Karpas-422 (cell line): Measurements from ENCODE around the gene NEK10. TPM values are rescaled to one million over a fixed set of nuclear protein-coding genes. Genes with fewer than 3 reads are reported as not detected.
"Not testable (repeated sequence)": the region's sequence is repeated elsewhere in the genome, so short reads cannot be mapped to it uniquely, and the experiment has no call there.

Experiments used
- DNase-seq: peaks from one replicate; pipeline ENCODE4 v3.0.0-alpha.2; 2015
- H2AFZ ChIP-seq: fragments of 200-600 bp; sonication (generic); 2 replicates; pipeline ENCODE4 v1.6.1; 2014; ENCODE audit warnings: antibody characterized with exemption, low read length, mixed read lengths
- H3K27ac ChIP-seq: fragments of 200-600 bp; sonication (generic); 2 replicates; pipeline ENCODE4 v1.5.1; 2014; ENCODE audit warnings: mild to moderate bottlenecking, low read length, moderate library complexity
- H3K27me3 ChIP-seq: fragments of 200-600 bp; sonication (generic); 2 replicates; pipeline ENCODE4 v1.6.1; 2014; ENCODE audit warnings: low read length, mixed read lengths
- H3K36me3 ChIP-seq: fragments of 200-600 bp; sonication (generic); 2 replicates; pipeline ENCODE4 v1.6.1; 2014; ENCODE audit warnings: low read length, mixed read lengths; ENCODE audit not compliant: insufficient read depth
- H3K4me1 ChIP-seq: fragments of 200-600 bp; sonication (generic); 2 replicates; pipeline ENCODE4 v1.6.1; 2014; ENCODE audit warnings: mild to moderate bottlenecking, low read length, mixed read lengths
- H3K4me2 ChIP-seq: fragments of 200-600 bp; sonication (generic); 2 replicates; pipeline ENCODE4 v1.6.1; 2014; ENCODE audit warnings: low read length, low read depth, mild to moderate bottlenecking; ENCODE audit not compliant: poor library complexity, severe bottlenecking
- H3K4me3 ChIP-seq: fragments of 200-600 bp; sonication (generic); 2 replicates; pipeline ENCODE4 v1.5.1; 2014; ENCODE audit warnings: mild to moderate bottlenecking, antibody characterized with exemption, low read length, mixed read lengths
- H3K79me2 ChIP-seq: fragments of 200-600 bp; sonication (generic); 2 replicates; pipeline ENCODE4 v1.6.1; 2014; ENCODE audit warnings: mild to moderate bottlenecking, low read length, mixed read lengths
- H3K9ac ChIP-seq: fragments of 200-600 bp; sonication (generic); 2 replicates; pipeline ENCODE4 v1.6.0; 2014; ENCODE audit warnings: low read length
- H3K9me2 ChIP-seq: fragments of 200-600 bp; sonication (generic), shearing (Covaris generic); replicated peaks from 2 replicates; pipeline ENCODE4 v1.6.0; 2014; ENCODE audit warnings: mild to moderate bottlenecking, low read length, moderate library complexity; ENCODE audit not compliant: insufficient read depth
- H3K9me3 ChIP-seq: fragments of 300-700, 200-600 bp; sonication (generic); 2 replicates; pipeline ENCODE4 v1.6.1; 2014; ENCODE audit warnings: low read length, mixed read lengths
- H4K20me1 ChIP-seq: fragments of 200-600 bp; sonication (generic); 2 replicates; pipeline ENCODE4 v1.6.1; 2014; ENCODE audit warnings: mild to moderate bottlenecking, antibody characterized with exemption, low read length, low read depth; ENCODE audit not compliant: insufficient read depth
- total RNA-seq: library from RNA; depleted of rRNA; stranded (reverse); fragments of >200 nt; shearing (Covaris generic); gene quantifications from 2 replicates; pipeline ENCODE4 v1.2.3, GENCODE V29; 2014; ENCODE audit warnings: low replicate concordance; rRNA removed

Gene NEK10, protein sequence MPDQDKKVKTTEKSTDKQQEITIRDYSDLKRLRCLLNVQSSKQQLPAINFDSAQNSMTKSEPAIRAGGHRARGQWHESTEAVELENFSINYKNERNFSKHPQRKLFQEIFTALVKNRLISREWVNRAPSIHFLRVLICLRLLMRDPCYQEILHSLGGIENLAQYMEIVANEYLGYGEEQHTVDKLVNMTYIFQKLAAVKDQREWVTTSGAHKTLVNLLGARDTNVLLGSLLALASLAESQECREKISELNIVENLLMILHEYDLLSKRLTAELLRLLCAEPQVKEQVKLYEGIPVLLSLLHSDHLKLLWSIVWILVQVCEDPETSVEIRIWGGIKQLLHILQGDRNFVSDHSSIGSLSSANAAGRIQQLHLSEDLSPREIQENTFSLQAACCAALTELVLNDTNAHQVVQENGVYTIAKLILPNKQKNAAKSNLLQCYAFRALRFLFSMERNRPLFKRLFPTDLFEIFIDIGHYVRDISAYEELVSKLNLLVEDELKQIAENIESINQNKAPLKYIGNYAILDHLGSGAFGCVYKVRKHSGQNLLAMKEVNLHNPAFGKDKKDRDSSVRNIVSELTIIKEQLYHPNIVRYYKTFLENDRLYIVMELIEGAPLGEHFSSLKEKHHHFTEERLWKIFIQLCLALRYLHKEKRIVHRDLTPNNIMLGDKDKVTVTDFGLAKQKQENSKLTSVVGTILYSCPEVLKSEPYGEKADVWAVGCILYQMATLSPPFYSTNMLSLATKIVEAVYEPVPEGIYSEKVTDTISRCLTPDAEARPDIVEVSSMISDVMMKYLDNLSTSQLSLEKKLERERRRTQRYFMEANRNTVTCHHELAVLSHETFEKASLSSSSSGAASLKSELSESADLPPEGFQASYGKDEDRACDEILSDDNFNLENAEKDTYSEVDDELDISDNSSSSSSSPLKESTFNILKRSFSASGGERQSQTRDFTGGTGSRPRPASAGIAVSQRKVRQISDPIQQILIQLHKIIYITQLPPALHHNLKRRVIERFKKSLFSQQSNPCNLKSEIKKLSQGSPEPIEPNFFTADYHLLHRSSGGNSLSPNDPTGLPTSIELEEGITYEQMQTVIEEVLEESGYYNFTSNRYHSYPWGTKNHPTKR
- total RNA-seq: 0.34 and 0.72 TPM in 2 replicates

DNA sequence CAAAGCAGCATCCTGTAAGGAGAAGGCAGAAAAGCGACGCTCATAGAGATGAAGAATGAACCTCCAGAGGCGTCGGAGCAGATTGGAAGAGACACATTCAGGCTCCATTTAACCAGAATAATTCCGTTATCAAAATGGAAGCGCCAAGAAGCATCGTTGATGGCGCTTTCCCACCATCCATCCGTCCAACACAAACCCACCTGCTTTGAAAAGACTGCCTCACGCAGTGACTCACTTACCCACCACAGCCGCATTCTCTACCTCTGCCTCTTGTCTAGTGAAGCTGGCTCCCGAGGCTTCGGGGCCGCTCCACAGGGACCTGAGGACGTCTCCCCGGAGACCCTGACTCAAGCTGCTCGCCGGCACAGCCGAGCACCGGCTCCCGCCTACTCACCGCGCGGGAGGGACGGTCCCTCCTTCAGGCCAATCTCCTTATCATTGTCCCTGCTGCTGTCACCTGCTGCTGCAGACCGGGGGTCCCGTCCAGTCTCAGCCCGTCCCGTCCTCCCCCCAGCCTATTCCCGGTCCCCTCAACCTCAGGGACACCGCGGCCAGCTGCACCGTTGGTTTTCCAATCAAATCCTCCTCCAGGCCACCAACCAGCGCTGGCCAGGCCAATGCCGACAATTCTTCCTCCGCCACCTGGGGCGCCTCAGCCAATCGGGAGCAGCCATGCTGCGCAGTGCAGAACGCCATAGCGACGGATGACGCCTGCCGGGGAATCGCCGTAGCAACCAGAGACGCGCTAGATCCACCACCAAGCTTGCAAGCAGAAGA is at the start of gene NEK10:
TSS of gene NEK10 (minus strand) at position 553 of the 777 bp plus-strand sequence. CDS start 16,501 bp downstream, outside the sequence.
- no peaks in the 10 kb centered on the region for H3K9me2 ChIP-seq
- H4K20me1 ChIP-seq: peaks cover 3% of the 10 kb centered on the region; the same call in 1 of the 2 replicates
- 0 out of 2 replicates have a peak, but pooled peaks cover 2% of the 10 kb centered on the region for H3K36me3 ChIP-seq
- H2AFZ ChIP-seq: no peak within 1 kb of the TSS
- H3K27ac ChIP-seq: no peak within 1 kb of the TSS
- no peaks in the 10 kb centered on the region for H3K27me3 ChIP-seq
- DNase-seq: peak; percentile 73
- H3K4me2 ChIP-seq: no peak within 1 kb of the TSS
- no peaks in the 10 kb centered on the region for H3K79me2 ChIP-seq
- H3K9ac ChIP-seq: no peak within 1 kb of the TSS
- no peaks in the 10 kb centered on the region for H3K9me3 ChIP-seq
- no peak within 1 kb of the TSS for H3K4me3 ChIP-seq
- H3K4me1 ChIP-seq: no peaks in the 10 kb centered on the region

DNA sequence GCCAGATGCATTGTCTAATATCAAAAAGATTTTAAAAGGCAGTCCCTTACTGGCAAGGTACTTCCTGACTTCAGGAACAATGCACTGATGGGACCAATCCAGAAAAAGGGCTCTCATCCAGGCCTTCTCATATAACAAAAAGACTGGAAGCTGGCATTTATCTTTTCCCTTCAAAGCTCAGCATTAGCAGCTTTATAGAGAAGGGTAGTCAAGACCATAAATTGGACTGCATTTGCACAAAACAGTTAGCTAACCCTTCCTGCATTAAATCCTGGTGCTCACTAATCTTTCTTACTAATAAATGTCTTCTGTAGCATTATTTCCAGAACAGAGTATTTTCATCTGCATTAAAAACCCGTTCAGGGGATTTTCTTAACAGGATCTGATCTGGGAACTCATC is 46.0 kb upstream of the NEK10 start:
- DNase-seq: no peak
- Histone ChIP-seq H3K4me1 (peaks cover 3% of the 10 kb centered on the region; the same call in 1 of the 2 replicates), H3K27me3 (no peaks in the 10 kb centered on the region), H3K4me3 (no peak overlapping the region), H4K20me1 (no peaks in the 10 kb centered on the region), H2AFZ (no peak overlapping the region), H3K9me2 (no peaks in the 10 kb centered on the region), H3K4me2 (no peak overlapping the region), H3K79me2 (peaks cover 60% of the 10 kb centered on the region), H3K27ac (no peak overlapping the region), H3K9me3 (no peaks in the 10 kb centered on the region), H3K36me3 (peaks cover 57% of the 10 kb centered on the region; the same call in 1 of the 2 replicates), H3K9ac (no peak overlapping the region)

DNA sequence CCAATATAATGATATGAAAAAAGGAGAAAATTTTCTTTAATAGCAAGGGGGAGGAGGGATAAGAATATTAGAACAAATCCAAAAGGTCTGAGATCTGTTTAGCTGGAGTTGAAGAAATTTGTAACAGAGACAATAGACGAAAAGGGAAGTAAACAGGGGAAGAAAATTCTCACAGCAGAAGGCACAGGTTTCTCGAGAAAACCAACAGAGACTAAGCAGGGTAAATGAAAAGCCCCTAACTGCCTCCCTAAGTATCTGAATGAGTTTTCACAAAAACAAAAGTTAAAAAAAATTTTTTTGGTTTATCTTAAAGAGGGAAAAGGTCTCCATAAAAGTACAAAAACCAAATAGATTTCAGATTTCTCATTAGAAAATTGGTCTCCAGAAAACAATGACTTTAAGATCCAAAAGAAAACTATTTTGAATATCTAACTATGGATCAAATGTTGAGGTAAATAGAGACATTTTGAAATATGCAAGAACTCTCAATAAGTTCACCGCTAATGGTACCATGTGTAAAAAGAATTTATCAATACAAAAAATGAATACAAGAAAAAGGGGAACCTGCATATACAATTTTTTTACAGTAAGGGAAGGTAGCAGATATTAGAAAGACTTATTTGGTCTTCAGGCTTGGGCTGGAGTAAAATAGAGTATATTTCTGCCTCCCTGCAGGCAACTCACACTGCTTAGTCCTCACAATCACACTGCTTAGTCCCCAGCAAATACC is 23.9 kb upstream of the NEK10 start:
- Histone ChIP-seq H3K36me3 (peaks cover 49% of the 10 kb centered on the region; the same call in 1 of the 2 replicates), H3K4me1 (no peaks in the 10 kb centered on the region), H3K9ac (no peak overlapping the region), H3K4me3 (no peak overlapping the region), H3K9me2 (no peaks in the 10 kb centered on the region), H3K9me3 (no peaks in the 10 kb centered on the region), H4K20me1 (no peaks in the 10 kb centered on the region), H2AFZ (no peak overlapping the region), H3K27ac (no peak overlapping the region), H3K27me3 (no peaks in the 10 kb centered on the region), H3K79me2 (peaks cover 12% of the 10 kb centered on the region), H3K4me2 (no peak overlapping the region)
- DNase-seq: no peak

DNA sequence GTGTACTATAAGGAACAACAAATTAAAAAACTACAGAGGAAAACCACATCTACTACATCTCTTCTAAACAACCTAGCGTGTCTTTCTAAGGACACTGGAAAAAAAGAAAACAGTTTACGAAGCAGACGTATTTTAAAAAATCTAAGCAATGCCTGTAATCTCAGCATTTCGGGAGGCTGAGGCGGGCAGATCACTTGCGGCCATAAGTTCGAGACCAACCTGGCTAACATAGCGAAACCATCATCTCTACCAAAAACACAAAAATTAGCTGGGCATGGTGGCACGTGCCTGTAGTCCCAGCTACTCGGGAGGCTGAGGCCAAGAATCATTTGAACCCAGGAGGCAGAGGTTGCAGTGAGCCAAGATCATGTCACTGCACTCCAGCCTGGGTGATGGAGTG is 23.2 kb upstream of the NEK10 start:
- H3K9ac ChIP-seq, H2AFZ ChIP-seq, H3K27ac ChIP-seq, H3K27me3 ChIP-seq, H3K4me2 ChIP-seq, H3K4me3 ChIP-seq, H3K9me2 ChIP-seq, H3K9me3 ChIP-seq, H4K20me1 ChIP-seq, H3K4me1 ChIP-seq, DNase-seq: not testable (repeated sequence)
- peaks cover 15% of the 10 kb centered on the region for H3K79me2 ChIP-seq
- H3K36me3 ChIP-seq: peaks cover 49% of the 10 kb centered on the region; the same call in 1 of the 2 replicates

DNA sequence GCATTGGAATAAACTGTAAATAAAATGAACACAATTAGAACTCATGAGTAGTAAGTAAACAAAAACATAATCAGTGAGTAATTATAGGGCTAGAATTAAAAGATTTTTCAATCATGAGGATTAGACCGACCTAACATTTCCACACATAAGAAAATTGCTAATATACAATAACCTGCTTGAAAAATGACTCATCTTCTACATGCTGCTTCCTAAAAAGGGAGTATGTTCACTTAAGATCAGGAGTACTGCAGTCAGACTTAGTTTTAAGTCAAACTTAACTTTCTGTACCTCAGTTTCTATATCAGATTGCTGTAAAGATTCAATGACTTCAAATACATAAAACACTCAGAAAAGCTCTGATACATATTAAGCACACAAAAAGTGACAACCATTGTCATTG is 22.6 kb upstream of the NEK10 start:
- H2AFZ ChIP-seq: no peak overlapping the region
- H3K9me3 ChIP-seq: no peaks in the 10 kb centered on the region
- no peaks in the 10 kb centered on the region for H3K9me2 ChIP-seq
- H3K4me1 ChIP-seq: no peaks in the 10 kb centered on the region
- no peaks in the 10 kb centered on the region for H4K20me1 ChIP-seq
- H3K79me2 ChIP-seq: peaks cover 15% of the 10 kb centered on the region
- H3K9ac ChIP-seq: no peak overlapping the region
- H3K4me3 ChIP-seq: no peak overlapping the region
- H3K27me3 ChIP-seq: no peaks in the 10 kb centered on the region
- no peak overlapping the region for H3K27ac ChIP-seq
- H3K36me3 ChIP-seq: peaks cover 53% of the 10 kb centered on the region; the same call in 1 of the 2 replicates
- no peak for DNase-seq
- H3K4me2 ChIP-seq: no peak overlapping the region

DNA sequence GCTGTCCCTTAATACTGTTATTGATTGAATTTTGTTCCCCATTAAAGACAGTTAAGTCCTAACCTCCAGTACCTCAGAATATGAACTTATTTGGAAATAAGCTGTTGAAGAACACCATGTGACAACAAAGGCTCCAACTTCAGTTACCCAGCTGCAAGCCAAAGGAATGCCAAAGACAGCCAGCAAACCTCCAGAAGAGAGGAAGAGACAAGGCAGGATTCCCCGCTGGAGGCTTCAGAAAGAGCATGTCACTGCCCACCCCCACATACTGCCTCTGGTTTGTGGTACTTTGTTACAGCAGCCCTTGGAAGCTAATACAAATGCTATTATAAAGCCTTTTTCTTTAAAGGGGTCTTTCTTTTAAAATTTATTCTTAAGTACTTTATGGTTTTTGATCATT is 18.4 kb upstream of the NEK10 start:
- Histone ChIP-seq H3K4me3 (no peak overlapping the region), H3K36me3 (peaks cover 72% of the 10 kb centered on the region), H3K9me2 (no peaks in the 10 kb centered on the region), H3K9ac (no peak overlapping the region), H3K4me2 (no peak overlapping the region), H2AFZ (no peak overlapping the region), H3K27ac (no peak overlapping the region), H3K9me3 (no peaks in the 10 kb centered on the region), H3K27me3 (no peaks in the 10 kb centered on the region), H4K20me1 (no peaks in the 10 kb centered on the region), H3K4me1 (no peaks in the 10 kb centered on the region), H3K79me2 (peaks cover 16% of the 10 kb centered on the region; the same call in 1 of the 2 replicates)
- DNase-seq: no peak

DNA sequence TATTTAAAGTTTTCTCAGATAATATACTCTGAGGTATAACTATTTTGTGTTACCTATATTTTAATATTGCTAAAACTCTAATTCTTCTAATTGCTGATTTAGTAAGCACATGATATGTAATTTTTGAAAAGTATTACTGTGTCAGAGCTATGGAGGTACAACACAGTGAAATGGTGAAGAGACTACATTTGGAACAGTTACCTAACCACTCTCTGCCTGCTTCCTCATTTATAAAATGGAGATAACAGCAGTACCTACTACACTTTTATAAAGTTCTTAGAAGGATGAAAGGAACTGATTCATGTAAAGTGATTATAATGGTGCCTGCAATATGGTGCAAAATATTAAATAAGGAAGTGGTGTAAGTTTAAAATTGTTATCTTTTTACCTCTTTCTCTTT is 16.3 kb upstream of the NEK10 start:
- H3K79me2 ChIP-seq: peaks cover 14% of the 10 kb centered on the region; the same call in 1 of the 2 replicates
- no peak for DNase-seq
- no peaks in the 10 kb centered on the region for H4K20me1 ChIP-seq
- H3K36me3 ChIP-seq: peaks cover 73% of the 10 kb centered on the region
- H3K4me2 ChIP-seq: no peak overlapping the region
- no peak overlapping the region for H2AFZ ChIP-seq
- no peaks in the 10 kb centered on the region for H3K9me3 ChIP-seq
- no peaks in the 10 kb centered on the region for H3K27me3 ChIP-seq
- H3K4me3 ChIP-seq: no peak overlapping the region
- H3K27ac ChIP-seq: no peak overlapping the region
- H3K4me1 ChIP-seq: no peaks in the 10 kb centered on the region
- no peak overlapping the region for H3K9ac ChIP-seq
- no peaks in the 10 kb centered on the region for H3K9me2 ChIP-seq
